ENCODE measurements around the gene FAU. TPM values are rescaled to one million over a fixed set of nuclear protein-coding genes. Genes with fewer than 3 reads are reported as not detected.
A peak's percentile ranks its signal among the peaks of the same experiment; 100 is the strongest.

FAU gene
- total and polyA plus RNA-seq, 4 donors: 334 to 1,580 (median 978) TPM

GRCh38 chr11:65132238-65132987 is 10.5 kb upstream of the FAU start:
- WGBS, 2 donors: 54 to 70% methylated on average over 10 of the region's 10 CpGs
- no peak for TF ChIP-seq CTCF (IDR thresholded peaks at IDR 0.05; ENCODE audit: control extremely low read depth, extremely low read depth)
- Histone ChIP-seq H3K4me1 (ENCODE audit: control insufficient read depth in 5 of 5, insufficient read depth in 5 of 5, low read length in 5 of 5) (peaks cover 0 to 20% (median 12%) of the 10 kb centered on the region in 5 donors), H3K27me3 (ENCODE audit: control insufficient read depth in 3 of 3, insufficient read depth in 3 of 3, low read length in 2 of 3) (no peaks in the 10 kb centered on the region), H3K9me3 (ENCODE audit: control insufficient read depth in 4 of 4, insufficient read depth in 3 of 4, low read length in 3 of 4) (no peaks in the 10 kb centered on the region), H3K27ac (ENCODE audit: low read depth in 1 of 2, low read length in 1 of 2) (peak overlapping the region in 1 of 2 donors; percentile 98), H3K4me3 (no peak overlapping the region), H3K36me3 (ENCODE audit: control insufficient read depth in 4 of 4, insufficient read depth in 4 of 4, low read length in 4 of 4) (peaks cover 22 to 54% (median 36%) of the 10 kb centered on the region in 4 donors), H3K9ac (ENCODE audit: insufficient read depth in 1 of 2, low read length in 2 of 2) (no peak overlapping the region)
- ATAC-seq (ENCODE audit: insufficient read depth, low FRiP score): no peak
- no peak for DNase-seq

GRCh38 chr11:65131895-65132237 is 9.9 kb upstream of the FAU start:
- no peak for TF ChIP-seq CTCF (IDR thresholded peaks at IDR 0.05; ENCODE audit: control extremely low read depth, extremely low read depth)
- no peak overlapping the region for H3K4me3 ChIP-seq
- no peak overlapping the region for H3K9ac ChIP-seq (ENCODE audit: insufficient read depth in 1 of 2, low read length in 2 of 2)
- no peaks in the 10 kb centered on the region for H3K27me3 ChIP-seq (ENCODE audit: control insufficient read depth in 3 of 3, insufficient read depth in 3 of 3, low read length in 2 of 3)
- no peak overlapping the region for H3K27ac ChIP-seq (ENCODE audit: low read depth in 1 of 2, low read length in 1 of 2)
- peaks cover 0 to 20% (median 12%) of the 10 kb centered on the region in 5 donors for H3K4me1 ChIP-seq (ENCODE audit: control insufficient read depth in 5 of 5, insufficient read depth in 5 of 5, low read length in 5 of 5)
- ATAC-seq (ENCODE audit: insufficient read depth, low FRiP score): no peak
- DNase-seq: no peak
- WGBS, 2 donors: 84 to 87% methylated on average over 6 of the region's 6 CpGs
- no peaks in the 10 kb centered on the region for H3K9me3 ChIP-seq (ENCODE audit: control insufficient read depth in 4 of 4, insufficient read depth in 3 of 4, low read length in 3 of 4)
- H3K36me3 ChIP-seq (ENCODE audit: control insufficient read depth in 4 of 4, insufficient read depth in 4 of 4, low read length in 4 of 4): peaks cover 24 to 57% (median 38%) of the 10 kb centered on the region in 4 donors

- ATAC-seq (ENCODE audit: insufficient read depth, low FRiP score) (no peak), DNase-seq (no peak)
- H3K4me1 ChIP-seq (ENCODE audit: control insufficient read depth in 5 of 5, insufficient read depth in 5 of 5, low read length in 5 of 5): peaks cover 0 to 19% (median 12%) of the 10 kb centered on the region in 5 donors
- no peak overlapping the region for H3K27ac ChIP-seq (ENCODE audit: low read depth in 1 of 2, low read length in 1 of 2)
- H3K36me3 ChIP-seq (ENCODE audit: control insufficient read depth in 4 of 4, insufficient read depth in 4 of 4, low read length in 4 of 4): peaks cover 24 to 62% (median 40%) of the 10 kb centered on the region in 4 donors
- H3K4me3 ChIP-seq: no peak overlapping the region
- no peak overlapping the region for H3K9ac ChIP-seq (ENCODE audit: insufficient read depth in 1 of 2, low read length in 2 of 2)
- H3K9me3 ChIP-seq (ENCODE audit: control insufficient read depth in 4 of 4, insufficient read depth in 3 of 4, low read length in 3 of 4): no peaks in the 10 kb centered on the region
- no peaks in the 10 kb centered on the region for H3K27me3 ChIP-seq (ENCODE audit: control insufficient read depth in 3 of 3, insufficient read depth in 3 of 3, low read length in 2 of 3)
- no peak for TF ChIP-seq CTCF (IDR thresholded peaks at IDR 0.05; ENCODE audit: control extremely low read depth, extremely low read depth)
- WGBS, 2 donors: 90 to 94% methylated on average over 3 of the region's 3 CpGs
Observed at GRCh38 chr11:65131417-65131776, 9.5 kb upstream of the FAU start.
